ENCODE data around the gene CNGB1.

- TF ChIP-seq, protein P1, sequence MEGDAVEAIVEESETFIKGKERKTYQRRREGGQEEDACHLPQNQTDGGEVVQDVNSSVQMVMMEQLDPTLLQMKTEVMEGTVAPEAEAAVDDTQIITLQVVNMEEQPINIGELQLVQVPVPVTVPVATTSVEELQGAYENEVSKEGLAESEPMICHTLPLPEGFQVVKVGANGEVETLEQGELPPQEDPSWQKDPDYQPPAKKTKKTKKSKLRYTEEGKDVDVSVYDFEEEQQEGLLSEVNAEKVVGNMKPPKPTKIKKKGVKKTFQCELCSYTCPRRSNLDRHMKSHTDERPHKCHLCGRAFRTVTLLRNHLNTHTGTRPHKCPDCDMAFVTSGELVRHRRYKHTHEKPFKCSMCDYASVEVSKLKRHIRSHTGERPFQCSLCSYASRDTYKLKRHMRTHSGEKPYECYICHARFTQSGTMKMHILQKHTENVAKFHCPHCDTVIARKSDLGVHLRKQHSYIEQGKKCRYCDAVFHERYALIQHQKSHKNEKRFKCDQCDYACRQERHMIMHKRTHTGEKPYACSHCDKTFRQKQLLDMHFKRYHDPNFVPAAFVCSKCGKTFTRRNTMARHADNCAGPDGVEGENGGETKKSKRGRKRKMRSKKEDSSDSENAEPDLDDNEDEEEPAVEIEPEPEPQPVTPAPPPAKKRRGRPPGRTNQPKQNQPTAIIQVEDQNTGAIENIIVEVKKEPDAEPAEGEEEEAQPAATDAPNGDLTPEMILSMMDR (conservative IDR thresholded peaks at IDR 0.05; ENCODE audit: low read depth, low read length), result no peak
- no peak for TF ChIP-seq EZH2 (IDR thresholded peaks at IDR 0.05; ENCODE audit: borderline replicate concordance, low read depth, low read length, poor library complexity, severe bottlenecking)
Observed at GRCh38 chr16:57882206-57882605, 88.7 kb downstream of the CNGB1 start.

Measured in A673 (cell line).